ENCODE measurements around the gene TMEM156.
A peak's percentile ranks its signal among the peaks of the same experiment; 100 is the strongest.
"Not testable (repeated sequence)": the region's sequence is repeated elsewhere in the genome, so short reads cannot be mapped to it uniquely, and the experiment has no call there.

TMEM156 gene

GRCh38 chr4:39037941-39038340 lies 5.7 kb upstream of the TMEM156 start:
- TF ChIP-seq CTCF (IDR thresholded peaks at IDR 0.05; ENCODE audit: low read depth, low read length, missing control alignments): no peak
- no peak for DNase-seq (ENCODE audit: low read depth)

GRCh38 chr4:39037491-39037825 lies 5.2 kb upstream of the TMEM156 start:
- in situ Hi-C loops (cut with HindIII; ENCODE audit: low sequenced_read_pairs): no loop called here
- H3K4me3 ChIP-seq (ENCODE audit: low read depth, low read length): no peak overlapping the region
- peak; percentile 56 for DNase-seq (ENCODE audit: low read depth)
- no peak for TF ChIP-seq CTCF (IDR thresholded peaks at IDR 0.05; ENCODE audit: low read depth, low read length, missing control alignments)

More at GRCh38 chr4:39037941-39038340, 5.7 kb upstream of the TMEM156 start:
- H3K4me3 ChIP-seq (ENCODE audit: low read depth, low read length): no peak overlapping the region
- in situ Hi-C loops (cut with HindIII; ENCODE audit: low sequenced_read_pairs): no loop called here

- in situ Hi-C loops (cut with HindIII; ENCODE audit: low sequenced_read_pairs): no loop called here
- no peak for TF ChIP-seq CTCF (IDR thresholded peaks at IDR 0.05; ENCODE audit: low read depth, low read length, missing control alignments)
- H3K4me3 ChIP-seq (ENCODE audit: low read depth, low read length): no peak overlapping the region
- DNase-seq (ENCODE audit: low read depth): peak; percentile 33
Observed at GRCh38 chr4:39036172-39036571, 4.0 kb upstream of the TMEM156 start.

- H3K4me3 ChIP-seq (ENCODE audit: low read depth, low read length); in situ Hi-C loops (cut with HindIII; ENCODE audit: low sequenced_read_pairs); DNase-seq (ENCODE audit: low read depth): not testable (repeated sequence)
Observed at GRCh38 chr4:39031590-39032020, 604 bp downstream of the TMEM156 start.

- no peak for TF ChIP-seq CTCF (IDR thresholded peaks at IDR 0.05; ENCODE audit: low read depth, low read length, missing control alignments)
- DNase-seq (ENCODE audit: low read depth): no peak
- H3K4me3 ChIP-seq (ENCODE audit: low read depth, low read length): no peak overlapping the region
- in situ Hi-C loops (cut with HindIII; ENCODE audit: low sequenced_read_pairs): no loop called here
Observed at GRCh38 chr4:39030725-39031124, 1.5 kb downstream of the TMEM156 start.

- no peak overlapping the region for H3K4me3 ChIP-seq (ENCODE audit: low read depth, low read length)
- no peak for DNase-seq (ENCODE audit: low read depth)
- in situ Hi-C loops (cut with HindIII; ENCODE audit: low sequenced_read_pairs): no loop called here
- no peak for TF ChIP-seq CTCF (IDR thresholded peaks at IDR 0.05; ENCODE audit: low read depth, low read length, missing control alignments)
Observed at GRCh38 chr4:39029752-39030694, 2.2 kb downstream of the TMEM156 start.

GRCh38 chr4:39026096-39026495 lies 6.1 kb downstream of the TMEM156 start:
- in situ Hi-C loops (cut with HindIII; ENCODE audit: low sequenced_read_pairs): no loop called here
- DNase-seq (ENCODE audit: low read depth): no peak
- H3K4me3 ChIP-seq (ENCODE audit: low read depth, low read length): no peak overlapping the region
- TF ChIP-seq CTCF (IDR thresholded peaks at IDR 0.05; ENCODE audit: low read depth, low read length, missing control alignments): no peak

All from astrocyte of the cerebellum (primary cell).